Brain microvascular endothelial cell (primary cell): ENCODE measurements around the gene WASHC4.
A peak's percentile ranks its signal among the peaks of the same experiment; 100 is the strongest.

Experiments
- DNase-seq: peaks from one replicate; pipeline ENCODE4 v3.0.0-alpha.2; 2020
- H3K27ac ChIP-seq: fragments of 250-450 bp; sonication (Bioruptor Pico); 2 replicates; pipeline ENCODE4 v1.5.1; 2020; ENCODE audit warnings: mild to moderate bottlenecking, moderate library complexity
- H3K27me3 ChIP-seq: fragments of 250-450 bp; sonication (Bioruptor Pico); replicated peaks from 2 replicates; pipeline ENCODE4 v1.5.1; 2020; ENCODE audit warnings: mild to moderate bottlenecking
- H3K36me3 ChIP-seq: fragments of 250-450 bp; sonication (Bioruptor Pico); replicated peaks from 2 replicates; pipeline ENCODE4 v1.5.1; 2020; ENCODE audit warnings: mild to moderate bottlenecking
- H3K4me3 ChIP-seq: 2 replicates; pipeline ENCODE4 v1.5.1; 2011; ENCODE audit warnings: low read depth, mild to moderate bottlenecking, control low read depth, low read length, moderate library complexity
- in situ Hi-C: cut with HindIII; loops from 2 replicates; pipeline ENCODE4 v1.10.0; 2017; ENCODE audit warnings: low sequenced_read_pairs, low pct_ligation_motif_present
- TF ChIP-seq, protein P1 (sequence below): IDR thresholded peaks from 2 replicates; pipeline ENCODE4 v1.5.1; 2011; ENCODE audit warnings: low read depth, mild to moderate bottlenecking, moderate library complexity, low read length, control low read depth, inconsistent platforms; ENCODE audit errors: missing control alignments

WASHC4 gene

DNA sequence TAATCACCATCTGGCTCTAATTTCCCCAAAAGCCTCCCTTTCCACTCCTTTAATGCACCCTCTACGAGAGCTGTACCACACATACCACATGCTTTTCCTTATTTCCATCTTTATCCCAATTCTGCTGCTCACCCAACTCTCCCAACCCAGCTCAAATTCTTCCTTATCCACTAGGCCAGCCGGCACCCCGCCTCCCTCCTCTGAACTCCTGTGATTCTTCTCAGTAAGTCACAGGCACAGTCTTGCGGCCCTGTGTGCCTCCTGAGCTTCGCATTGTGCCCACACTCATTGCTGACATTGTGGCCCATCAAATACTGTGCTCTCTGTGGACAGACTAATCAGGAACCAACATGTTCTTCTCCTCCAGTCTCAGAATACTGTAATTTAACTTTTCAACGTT lies 83.0 kb downstream of the WASHC4 start:
- H3K27ac ChIP-seq = no peak overlapping the region
- in situ Hi-C loops = no loop called here

DNA sequence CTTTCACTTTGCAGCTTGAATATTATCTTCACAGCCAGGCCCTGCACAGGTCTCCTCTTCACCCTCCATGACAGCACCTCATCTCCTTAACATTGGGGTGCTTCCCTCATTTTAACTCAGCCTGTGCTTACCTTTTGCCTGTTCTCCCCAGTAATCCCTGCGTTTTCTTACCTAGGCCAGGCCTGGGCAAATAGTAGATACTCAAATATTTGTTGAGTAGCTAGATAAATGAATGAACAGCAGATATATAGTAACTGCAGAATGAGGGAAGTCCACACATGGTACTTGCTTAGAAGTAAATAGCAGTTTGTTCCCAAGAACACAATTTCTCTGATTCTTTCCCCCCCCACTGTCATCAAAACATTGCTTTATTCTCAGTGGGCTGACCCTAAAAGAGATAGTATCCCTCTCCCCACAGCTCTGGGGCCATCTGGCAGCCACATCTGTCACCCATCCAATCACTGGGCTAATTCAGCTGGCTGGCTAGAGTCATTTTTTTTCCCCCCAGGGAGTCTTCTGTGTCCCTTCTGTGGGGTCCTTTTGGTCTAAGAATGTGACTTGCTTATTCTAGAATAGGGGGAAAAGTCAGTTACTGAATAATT lies 85.2 kb downstream of the WASHC4 start:
- Histone ChIP-seq H3K27ac (no peak overlapping the region), H3K36me3 (peaks cover 68% of the 10 kb centered on the region), H3K27me3 (no peaks in the 10 kb centered on the region), H3K4me3 (no peak overlapping the region)
- in situ Hi-C loops = no loop called here
- TF ChIP-seq, protein P1, sequence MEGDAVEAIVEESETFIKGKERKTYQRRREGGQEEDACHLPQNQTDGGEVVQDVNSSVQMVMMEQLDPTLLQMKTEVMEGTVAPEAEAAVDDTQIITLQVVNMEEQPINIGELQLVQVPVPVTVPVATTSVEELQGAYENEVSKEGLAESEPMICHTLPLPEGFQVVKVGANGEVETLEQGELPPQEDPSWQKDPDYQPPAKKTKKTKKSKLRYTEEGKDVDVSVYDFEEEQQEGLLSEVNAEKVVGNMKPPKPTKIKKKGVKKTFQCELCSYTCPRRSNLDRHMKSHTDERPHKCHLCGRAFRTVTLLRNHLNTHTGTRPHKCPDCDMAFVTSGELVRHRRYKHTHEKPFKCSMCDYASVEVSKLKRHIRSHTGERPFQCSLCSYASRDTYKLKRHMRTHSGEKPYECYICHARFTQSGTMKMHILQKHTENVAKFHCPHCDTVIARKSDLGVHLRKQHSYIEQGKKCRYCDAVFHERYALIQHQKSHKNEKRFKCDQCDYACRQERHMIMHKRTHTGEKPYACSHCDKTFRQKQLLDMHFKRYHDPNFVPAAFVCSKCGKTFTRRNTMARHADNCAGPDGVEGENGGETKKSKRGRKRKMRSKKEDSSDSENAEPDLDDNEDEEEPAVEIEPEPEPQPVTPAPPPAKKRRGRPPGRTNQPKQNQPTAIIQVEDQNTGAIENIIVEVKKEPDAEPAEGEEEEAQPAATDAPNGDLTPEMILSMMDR = no peak
- DNase-seq = no peak

More for the DNA sequence above, 83.0 kb downstream of the WASHC4 start:
- Histone ChIP-seq H3K4me3 (no peak overlapping the region), H3K27me3 (no peaks in the 10 kb centered on the region), H3K36me3 (peaks cover 64% of the 10 kb centered on the region)
- DNase-seq = no peak
- TF ChIP-seq, protein P1 = no peak

GRCh38 chr12:105194947-105195346 lies 87.4 kb downstream of the WASHC4 start:
- in situ Hi-C loops = no loop called here
- Histone ChIP-seq H3K27ac (no peak overlapping the region), H3K4me3 (no peak overlapping the region), H3K27me3 (no peaks in the 10 kb centered on the region), H3K36me3 (peaks cover 61% of the 10 kb centered on the region)
- no peak for DNase-seq
- TF ChIP-seq, protein P1 = no peak

- no peak overlapping the region for H3K4me3 ChIP-seq
These were observed 88.6 kb downstream of the WASHC4 start for GRCh38 chr12:105196090-105196489.

GRCh38 chr12:105198961-105199360 lies 91.4 kb downstream of the WASHC4 start:
- DNase-seq = no peak
- peak overlapping the region; percentile 34 for H3K27ac ChIP-seq
- in situ Hi-C loops = no loop called here
- H3K4me3 ChIP-seq = no peak overlapping the region
- TF ChIP-seq, protein P1 = no peak
- H3K27me3 ChIP-seq = no peaks in the 10 kb centered on the region
- H3K36me3 ChIP-seq = peaks cover 44% of the 10 kb centered on the region

More at GRCh38 chr12:105196090-105196489, 88.6 kb downstream of the WASHC4 start:
- H3K27ac ChIP-seq = no peak overlapping the region
- in situ Hi-C loops = no loop called here
- TF ChIP-seq, protein P1 = no peak
- DNase-seq = no peak
- H3K27me3 ChIP-seq = no peaks in the 10 kb centered on the region
- peaks cover 56% of the 10 kb centered on the region for H3K36me3 ChIP-seq

- Histone ChIP-seq H3K4me3 (no peak overlapping the region), H3K36me3 (peaks cover 42% of the 10 kb centered on the region), H3K27ac (no peak overlapping the region), H3K27me3 (no peaks in the 10 kb centered on the region)
- no peak for DNase-seq
- TF ChIP-seq, protein P1 = no peak
- in situ Hi-C loops = no loop called here
These were observed 92.9 kb downstream of the WASHC4 start for GRCh38 chr12:105200385-105200784.
